GM12874 (cell line): ENCODE data around the gene CTSC.

Experiments used
- CTCF ChIP-seq: IDR thresholded peaks from 2 replicates; pipeline ENCODE4 v1.5.1; 2011; ENCODE audit warnings: low read depth, mild to moderate bottlenecking, control low read depth, low read length, moderate library complexity; ENCODE audit not compliant: insufficient read depth

Gene CTSC

DNA sequence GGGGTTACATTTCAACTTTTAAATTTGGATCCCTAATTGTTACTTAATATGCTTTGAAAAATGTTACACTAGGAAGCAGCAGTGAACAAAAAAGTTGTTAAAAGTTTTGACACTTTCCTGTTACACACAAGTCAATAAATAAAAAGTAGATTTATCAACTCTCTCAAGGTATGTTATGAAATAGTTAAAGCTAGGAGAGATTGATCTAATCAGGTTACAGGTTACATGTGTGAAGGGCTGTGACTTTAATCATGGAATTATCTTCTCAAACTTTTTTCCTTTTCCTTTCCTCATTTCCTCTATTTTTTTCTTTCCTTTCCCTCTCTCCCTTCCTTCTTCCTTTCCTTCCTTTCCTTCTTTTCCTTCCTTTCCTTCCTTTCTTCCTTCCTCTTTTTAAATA lies 85.3 kb downstream of the CTSC start:
- TF ChIP-seq CTCF, result no peak

GRCh38 chr11:88250566-88251242 lies 86.8 kb downstream of the CTSC start:
- TF ChIP-seq CTCF, result no peak

GRCh38 chr11:88249706-88250105 lies 87.8 kb downstream of the CTSC start:
- no peak for TF ChIP-seq CTCF

- no peak for TF ChIP-seq CTCF
Measured at GRCh38 chr11:88246696-88247095, 90.8 kb downstream of the CTSC start.
